MM.1S (cell line): Measurements from ENCODE around the gene FOSB.

Experiments
- EZH2 ChIP-seq: fragments of 300-600 bp; sonication (generic); optimal IDR thresholded peaks from 2 replicates; pipeline ENCODE3; 2017; ENCODE audit warnings: low read depth, mild to moderate bottlenecking, antibody characterized with exemption, low read length, mixed read lengths
- EZH2phosphoT487 ChIP-seq: fragments of 300-600 bp; sonication (generic); IDR thresholded peaks from 2 replicates; pipeline ENCODE4 v1.6.1; 2018; ENCODE audit warnings: antibody characterized with exemption, low read length
- TF ChIP-seq, protein P1 (sequence below): fragments of 300-600 bp; sonication (generic); IDR thresholded peaks from 2 replicates; pipeline ENCODE4 v1.5.1; 2016; ENCODE audit warnings: antibody characterized with exemption, low read length, mixed read lengths

DNA sequence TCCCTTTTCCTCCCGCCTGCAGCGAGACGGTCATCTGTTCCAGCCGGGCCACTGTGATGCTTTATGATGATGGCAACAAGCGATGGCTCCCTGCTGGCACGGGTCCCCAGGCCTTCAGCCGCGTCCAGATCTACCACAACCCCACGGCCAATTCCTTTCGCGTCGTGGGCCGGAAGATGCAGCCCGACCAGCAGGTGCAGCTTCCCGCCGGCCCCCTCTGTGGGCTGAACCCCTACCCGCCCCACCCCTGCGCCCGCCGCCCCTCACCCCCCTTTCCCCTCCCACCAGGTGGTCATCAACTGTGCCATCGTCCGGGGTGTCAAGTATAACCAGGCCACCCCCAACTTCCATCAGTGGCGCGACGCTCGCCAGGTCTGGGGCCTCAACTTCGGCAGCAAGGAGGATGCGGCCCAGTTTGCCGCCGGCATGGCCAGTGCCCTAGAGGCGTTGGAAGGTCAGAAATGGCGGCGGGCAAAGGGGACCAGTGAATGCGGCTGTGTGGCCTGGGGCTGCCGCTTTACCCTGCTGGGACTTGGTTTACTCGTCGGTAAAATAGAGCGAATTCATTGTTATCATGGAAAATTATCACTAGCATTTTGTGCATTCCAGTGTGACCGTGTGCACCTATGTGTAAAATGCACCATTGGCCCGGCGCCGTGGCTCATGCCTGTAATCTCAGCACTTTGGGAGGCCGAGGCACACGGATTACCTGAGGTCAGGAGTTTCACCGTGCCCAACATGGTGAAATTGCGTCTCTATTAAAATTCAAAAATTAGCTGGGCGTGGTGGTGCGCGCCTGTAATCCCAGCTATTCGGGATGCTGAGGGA, 50.1 kb downstream of the FOSB start:
- TF ChIP-seq, protein P1, sequence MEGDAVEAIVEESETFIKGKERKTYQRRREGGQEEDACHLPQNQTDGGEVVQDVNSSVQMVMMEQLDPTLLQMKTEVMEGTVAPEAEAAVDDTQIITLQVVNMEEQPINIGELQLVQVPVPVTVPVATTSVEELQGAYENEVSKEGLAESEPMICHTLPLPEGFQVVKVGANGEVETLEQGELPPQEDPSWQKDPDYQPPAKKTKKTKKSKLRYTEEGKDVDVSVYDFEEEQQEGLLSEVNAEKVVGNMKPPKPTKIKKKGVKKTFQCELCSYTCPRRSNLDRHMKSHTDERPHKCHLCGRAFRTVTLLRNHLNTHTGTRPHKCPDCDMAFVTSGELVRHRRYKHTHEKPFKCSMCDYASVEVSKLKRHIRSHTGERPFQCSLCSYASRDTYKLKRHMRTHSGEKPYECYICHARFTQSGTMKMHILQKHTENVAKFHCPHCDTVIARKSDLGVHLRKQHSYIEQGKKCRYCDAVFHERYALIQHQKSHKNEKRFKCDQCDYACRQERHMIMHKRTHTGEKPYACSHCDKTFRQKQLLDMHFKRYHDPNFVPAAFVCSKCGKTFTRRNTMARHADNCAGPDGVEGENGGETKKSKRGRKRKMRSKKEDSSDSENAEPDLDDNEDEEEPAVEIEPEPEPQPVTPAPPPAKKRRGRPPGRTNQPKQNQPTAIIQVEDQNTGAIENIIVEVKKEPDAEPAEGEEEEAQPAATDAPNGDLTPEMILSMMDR = no peak
- TF ChIP-seq EZH2 = no peak
- TF ChIP-seq EZH2phosphoT487 = no peak
